ENCODE measurements around the gene SASH3.

SASH3 gene

DNA sequence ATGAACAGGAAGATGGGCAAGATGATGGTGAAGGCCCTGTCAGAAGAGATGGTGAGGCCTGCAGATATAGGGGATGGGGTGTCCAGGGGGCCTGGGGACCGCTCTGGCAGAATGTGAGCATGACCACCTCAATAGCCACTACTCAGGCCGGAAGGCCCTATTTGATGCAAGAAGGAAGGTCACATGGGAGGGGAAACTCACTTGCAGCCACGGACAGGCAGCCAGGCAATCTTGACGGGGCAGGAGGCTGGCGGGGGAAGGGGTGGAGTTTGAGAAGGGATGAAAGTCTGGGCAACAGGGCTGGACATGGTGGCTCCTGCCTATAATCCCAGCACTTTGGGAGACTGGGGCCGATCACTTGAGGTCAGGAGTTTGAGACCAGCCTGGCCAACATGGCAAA is 8.8 kb downstream of the SASH3 start:
- no peak for DNase-seq (ENCODE audit: extremely low spot score)
- CTCF ChIA-PET: no interaction called here
- POLR2A ChIA-PET: no interaction called here
- no peak for TF ChIP-seq L3MBTL2 (conservative IDR thresholded peaks at IDR 0.05)
- no peak for TF ChIP-seq NFRKB (IDR thresholded peaks at IDR 0.05)
- no peak for TF ChIP-seq FOXM1 (IDR thresholded peaks at IDR 0.05; ENCODE audit: borderline replicate concordance)
- TF ChIP-seq ZNF384 (IDR thresholded peaks at IDR 0.05): no peak
- no peak for TF ChIP-seq SUZ12 (IDR thresholded peaks at IDR 0.05)
- TF ChIP-seq TARDBP (IDR thresholded peaks at IDR 0.05): no peak

DNA sequence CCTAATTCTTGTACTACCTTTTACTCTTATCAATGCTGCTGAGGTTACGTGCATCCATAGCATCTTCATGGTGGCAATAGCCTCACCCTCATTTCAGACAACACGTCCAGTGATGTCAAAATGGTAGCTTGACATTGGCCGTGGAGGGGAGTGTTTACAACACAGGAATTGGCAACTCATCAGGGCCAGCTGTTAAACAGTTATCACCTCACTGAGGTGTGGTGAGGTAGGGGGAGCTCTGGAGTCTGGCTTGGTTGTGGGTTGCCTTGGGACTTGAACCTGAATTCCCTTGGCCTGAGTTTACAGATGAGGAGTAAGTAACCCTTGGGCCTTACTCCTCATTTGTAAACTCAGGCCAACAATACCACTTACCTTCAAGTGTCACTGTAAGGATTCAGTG is 10.4 kb downstream of the SASH3 start:
- POLR2A ChIA-PET: no interaction called here
- CTCF ChIA-PET: interaction anchor here (0.7 kb wide), 1 partner anchor 189 kb away, joined by 3 read pairs; no protein-coding TSS in a partner anchor
- TF ChIP-seq ARNT (IDR thresholded peaks at IDR 0.05) (no peak), SUZ12 (IDR thresholded peaks at IDR 0.05) (no peak), L3MBTL2 (conservative IDR thresholded peaks at IDR 0.05) (no peak), LEF1 (IDR thresholded peaks at IDR 0.05; ENCODE audit: borderline replicate concordance) (no peak), FOXK2 (IDR thresholded peaks at IDR 0.05) (no peak), FOXM1 (IDR thresholded peaks at IDR 0.05; ENCODE audit: borderline replicate concordance) (no peak), NFRKB (IDR thresholded peaks at IDR 0.05) (no peak), HDGF (IDR thresholded peaks at IDR 0.05; ENCODE audit: borderline replicate concordance) (no peak), TARDBP (IDR thresholded peaks at IDR 0.05) (no peak), FOXA1 (IDR thresholded peaks at IDR 0.05) (no peak), ZNF384 (IDR thresholded peaks at IDR 0.05) (no peak), ELF4 (IDR thresholded peaks at IDR 0.05) (no peak), CTBP1 (IDR thresholded peaks at IDR 0.05; ENCODE audit: borderline replicate concordance) (no peak), SP1 (IDR thresholded peaks at IDR 0.05) (no peak), BHLHE40 (IDR thresholded peaks at IDR 0.05; ENCODE audit: borderline replicate concordance) (no peak)
- TF ChIP-seq, protein P1, sequence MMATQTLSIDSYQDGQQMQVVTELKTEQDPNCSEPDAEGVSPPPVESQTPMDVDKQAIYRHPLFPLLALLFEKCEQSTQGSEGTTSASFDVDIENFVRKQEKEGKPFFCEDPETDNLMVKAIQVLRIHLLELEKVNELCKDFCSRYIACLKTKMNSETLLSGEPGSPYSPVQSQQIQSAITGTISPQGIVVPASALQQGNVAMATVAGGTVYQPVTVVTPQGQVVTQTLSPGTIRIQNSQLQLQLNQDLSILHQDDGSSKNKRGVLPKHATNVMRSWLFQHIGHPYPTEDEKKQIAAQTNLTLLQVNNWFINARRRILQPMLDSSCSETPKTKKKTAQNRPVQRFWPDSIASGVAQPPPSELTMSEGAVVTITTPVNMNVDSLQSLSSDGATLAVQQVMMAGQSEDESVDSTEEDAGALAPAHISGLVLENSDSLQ (IDR thresholded peaks at IDR 0.05): no peak
- no peak for DNase-seq (ENCODE audit: extremely low spot score)

DNA sequence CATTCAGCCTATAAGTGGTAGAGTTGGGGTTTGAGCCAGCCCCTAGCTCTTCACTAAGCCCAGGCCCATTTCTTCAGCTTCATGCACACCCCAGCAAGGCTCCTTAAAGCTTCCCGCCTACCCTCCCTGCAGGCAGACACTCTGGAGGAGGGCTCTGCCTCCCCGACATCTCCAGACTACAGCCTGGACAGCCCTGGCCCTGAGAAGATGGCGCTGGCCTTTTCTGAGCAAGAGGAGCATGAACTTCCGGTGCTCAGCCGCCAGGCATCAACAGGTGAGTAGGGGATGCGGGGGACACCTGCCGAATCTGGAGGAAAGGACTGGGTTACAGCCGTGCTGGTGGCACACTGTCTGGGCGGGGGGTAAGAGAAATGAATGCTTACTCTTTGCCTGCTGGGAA is 11.1 kb downstream of the SASH3 start:
- POLR2A ChIA-PET: no interaction called here
- CTCF ChIA-PET: interaction anchor here (0.7 kb wide), 1 partner anchor 189 kb away, joined by 3 read pairs; no protein-coding TSS in a partner anchor
- no peak for DNase-seq (ENCODE audit: extremely low spot score)
- TF ChIP-seq CTBP1 (IDR thresholded peaks at IDR 0.05; ENCODE audit: borderline replicate concordance) (no peak), ARNT (IDR thresholded peaks at IDR 0.05) (no peak), NFRKB (IDR thresholded peaks at IDR 0.05) (no peak), FOXA1 (IDR thresholded peaks at IDR 0.05) (no peak), HDGF (IDR thresholded peaks at IDR 0.05; ENCODE audit: borderline replicate concordance) (no peak), FOXK2 (IDR thresholded peaks at IDR 0.05) (no peak), L3MBTL2 (conservative IDR thresholded peaks at IDR 0.05) (no peak), FOXM1 (IDR thresholded peaks at IDR 0.05; ENCODE audit: borderline replicate concordance) (no peak), SP1 (IDR thresholded peaks at IDR 0.05) (no peak)
- TF ChIP-seq, protein P1 (IDR thresholded peaks at IDR 0.05): no peak

DNA sequence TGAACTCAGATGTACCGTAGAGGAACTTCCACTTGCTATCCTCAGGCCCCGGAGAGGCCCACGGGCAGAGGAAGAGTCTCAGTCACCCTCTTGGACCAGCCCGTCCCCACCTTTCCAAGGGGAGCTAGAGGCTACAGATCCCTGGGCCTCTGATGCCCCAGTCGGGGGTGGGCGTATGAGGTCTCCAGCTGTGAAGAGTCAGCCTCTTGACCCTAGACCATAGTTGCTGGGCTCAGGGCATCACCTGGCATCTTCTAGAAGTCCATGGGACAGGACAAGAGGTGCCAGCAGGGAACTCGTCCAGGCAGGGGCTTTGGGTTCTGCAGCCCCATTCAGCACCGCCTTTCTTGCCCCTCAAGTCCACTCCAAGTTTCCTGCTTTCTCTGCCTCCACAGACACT is 11.6 kb downstream of the SASH3 start:
- TF ChIP-seq FOXM1 (IDR thresholded peaks at IDR 0.05; ENCODE audit: borderline replicate concordance): no peak
- POLR2A ChIA-PET: no interaction called here
- no peak for DNase-seq (ENCODE audit: extremely low spot score)
- CTCF ChIA-PET: no interaction called here

DNA sequence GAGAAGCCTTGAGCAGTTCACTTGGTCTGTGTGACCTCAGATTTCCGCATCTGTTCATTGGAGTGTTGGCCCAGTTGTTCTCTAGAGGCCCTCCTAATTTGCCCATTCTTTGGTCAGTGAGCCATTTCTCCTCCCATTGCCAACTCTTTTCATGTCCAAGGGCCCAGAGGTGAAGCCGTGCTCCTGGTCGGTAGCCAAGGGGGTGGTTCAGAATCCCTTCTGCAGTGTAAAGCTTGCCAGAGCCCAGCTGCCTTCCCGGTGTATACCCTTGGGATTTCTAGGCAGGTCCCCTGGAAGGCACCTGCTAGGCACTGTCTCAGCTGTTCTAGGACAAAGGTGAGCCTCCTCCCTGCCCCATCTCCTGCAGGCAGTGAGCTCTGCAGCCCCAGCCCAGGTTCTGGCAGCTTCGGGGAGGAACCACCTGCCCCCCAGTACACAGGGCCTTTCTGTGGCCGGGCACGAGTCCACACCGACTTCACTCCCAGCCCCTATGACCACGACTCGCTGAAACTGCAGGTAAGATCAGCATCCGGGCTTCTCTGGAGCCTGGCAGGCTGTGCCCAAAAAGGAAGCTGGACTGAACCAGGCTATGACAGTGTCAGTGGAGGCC is 12.3 kb downstream of the SASH3 start:
- CTCF ChIA-PET: no interaction called here
- TF ChIP-seq SUZ12 (IDR thresholded peaks at IDR 0.05): no peak
- TF ChIP-seq BHLHE40 (IDR thresholded peaks at IDR 0.05; ENCODE audit: borderline replicate concordance): no peak
- no peak for TF ChIP-seq CTBP1 (IDR thresholded peaks at IDR 0.05; ENCODE audit: borderline replicate concordance)
- TF ChIP-seq ARNT (IDR thresholded peaks at IDR 0.05): no peak
- TF ChIP-seq, protein P1 (IDR thresholded peaks at IDR 0.05): no peak
- no peak for TF ChIP-seq FOXM1 (IDR thresholded peaks at IDR 0.05; ENCODE audit: borderline replicate concordance)
- no peak for TF ChIP-seq HDGF (IDR thresholded peaks at IDR 0.05; ENCODE audit: borderline replicate concordance)
- TF ChIP-seq NFRKB (IDR thresholded peaks at IDR 0.05): no peak
- TF ChIP-seq ELF4 (IDR thresholded peaks at IDR 0.05): no peak
- TF ChIP-seq L3MBTL2 (conservative IDR thresholded peaks at IDR 0.05): no peak
- TF ChIP-seq ZNF384 (IDR thresholded peaks at IDR 0.05): no peak
- no peak for TF ChIP-seq LEF1 (IDR thresholded peaks at IDR 0.05; ENCODE audit: borderline replicate concordance)
- TF ChIP-seq FOXK2 (IDR thresholded peaks at IDR 0.05): no peak
- TF ChIP-seq SP1 (IDR thresholded peaks at IDR 0.05): no peak
- TF ChIP-seq FOXA1 (IDR thresholded peaks at IDR 0.05): no peak
- POLR2A ChIA-PET: no interaction called here
- no peak for DNase-seq (ENCODE audit: extremely low spot score)

DNA sequence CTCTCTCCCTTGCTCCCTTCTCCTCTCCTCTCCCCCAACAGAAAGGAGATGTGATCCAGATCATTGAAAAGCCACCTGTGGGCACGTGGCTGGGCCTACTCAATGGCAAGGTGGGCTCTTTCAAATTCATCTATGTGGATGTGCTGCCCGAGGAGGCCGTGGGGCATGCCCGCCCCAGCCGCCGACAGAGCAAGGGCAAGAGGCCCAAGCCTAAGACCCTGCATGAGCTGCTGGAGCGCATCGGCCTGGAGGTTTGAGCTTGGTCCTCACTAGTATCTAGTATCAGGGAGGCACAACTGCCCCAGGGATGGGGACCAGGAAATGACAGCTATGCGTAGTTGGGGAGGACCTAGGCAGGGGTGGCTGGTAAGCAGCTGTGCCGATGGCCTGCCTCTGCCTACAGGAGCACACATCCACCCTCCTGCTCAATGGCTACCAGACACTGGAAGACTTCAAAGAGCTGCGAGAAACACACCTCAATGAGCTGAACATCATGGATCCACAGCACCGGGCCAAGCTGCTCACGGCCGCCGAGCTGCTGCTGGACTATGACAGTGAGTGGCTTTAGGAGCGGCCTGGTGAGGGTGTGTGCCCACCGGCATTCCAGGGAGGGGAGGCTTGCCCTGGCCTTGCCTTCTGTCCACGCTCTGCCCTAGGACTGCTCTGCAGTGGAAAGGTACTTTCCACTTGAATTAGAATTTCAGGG is 13.0 kb downstream of the SASH3 start:
- no peak for DNase-seq (ENCODE audit: extremely low spot score)
- TF ChIP-seq FOXK2 (IDR thresholded peaks at IDR 0.05): no peak
- no peak for TF ChIP-seq BHLHE40 (IDR thresholded peaks at IDR 0.05; ENCODE audit: borderline replicate concordance)
- TF ChIP-seq SUZ12 (IDR thresholded peaks at IDR 0.05): no peak
- TF ChIP-seq FOXA1 (IDR thresholded peaks at IDR 0.05): no peak
- TF ChIP-seq TARDBP (IDR thresholded peaks at IDR 0.05): no peak
- no peak for TF ChIP-seq FOXM1 (IDR thresholded peaks at IDR 0.05; ENCODE audit: borderline replicate concordance)
- TF ChIP-seq LEF1 (IDR thresholded peaks at IDR 0.05; ENCODE audit: borderline replicate concordance): no peak
- TF ChIP-seq NFRKB (IDR thresholded peaks at IDR 0.05): no peak
- TF ChIP-seq HDGF (IDR thresholded peaks at IDR 0.05; ENCODE audit: borderline replicate concordance): no peak
- TF ChIP-seq, protein P1 (IDR thresholded peaks at IDR 0.05): no peak
- POLR2A ChIA-PET: no interaction called here
- CTCF ChIA-PET: no interaction called here
